PFSK-1 (cell line): ENCODE data around the gene C11orf58.

ENCODE experiments used
- FOXP2 ChIP-seq: optimal IDR thresholded peaks from 2 replicates; pipeline ENCODE3; 2011; ENCODE audit warnings: borderline replicate concordance, control low read depth, inconsistent platforms; ENCODE audit not compliant: insufficient read depth; ENCODE audit errors: extremely low read length, extremely low read depth
- POLR2AphosphoS5 ChIP-seq: IDR thresholded peaks from 2 replicates; pipeline ENCODE4 v1.6.1; 2012; ENCODE audit warnings: low read depth, mild to moderate bottlenecking, control low read depth, low read length, moderate library complexity
- REST ChIP-seq, 2 experiments: IDR thresholded peaks; 2 replicates each; pipeline versions ENCODE4 v1.6.1 to v1.8.0; 2011 to 2012; ENCODE audit warnings: low read depth in 2 of 2, low read length in 2 of 2, control low read depth in 1 of 2, inconsistent platforms in 1 of 2, mild to moderate bottlenecking in 1 of 2, moderate library complexity in 1 of 2; ENCODE audit not compliant: insufficient read depth in 1 of 2
- SIN3A ChIP-seq: IDR thresholded peaks from 2 replicates; pipeline ENCODE4 v1.6.1; 2012; ENCODE audit warnings: mild to moderate bottlenecking, low read length, moderate library complexity, borderline replicate concordance; ENCODE audit not compliant: insufficient read depth
- TAF1 ChIP-seq: IDR thresholded peaks from 2 replicates; pipeline ENCODE4 v1.6.1; 2012; ENCODE audit warnings: low read length, control low read depth, borderline replicate concordance; ENCODE audit not compliant: insufficient read depth

The C11orf58 gene

GRCh38 chr11:16786131-16786530, 47.7 kb downstream of the C11orf58 start:
- TF ChIP-seq SIN3A (no peak), FOXP2 (no peak), TAF1 (no peak), POLR2AphosphoS5 (no peak), REST (IDR thresholded peaks at IDR 0.05; ENCODE audit: insufficient read depth in 1 of 2, low read depth in 2 of 2, low read length in 2 of 2) (no peak)

- TF ChIP-seq SIN3A: no peak
- TF ChIP-seq REST (IDR thresholded peaks at IDR 0.05; ENCODE audit: insufficient read depth in 1 of 2, low read depth in 2 of 2, low read length in 2 of 2): no peak
- no peak for TF ChIP-seq POLR2AphosphoS5
- no peak for TF ChIP-seq FOXP2
- TF ChIP-seq TAF1: no peak
These were observed 48.7 kb downstream of the C11orf58 start for GRCh38 chr11:16787035-16787742.

- no peak for TF ChIP-seq TAF1
- TF ChIP-seq POLR2AphosphoS5: no peak
- TF ChIP-seq REST (IDR thresholded peaks at IDR 0.05; ENCODE audit: insufficient read depth in 1 of 2, low read depth in 2 of 2, low read length in 2 of 2): no peak
- no peak for TF ChIP-seq FOXP2
These were observed 50.0 kb downstream of the C11orf58 start for GRCh38 chr11:16788141-16789062.

- TF ChIP-seq REST (IDR thresholded peaks at IDR 0.05; ENCODE audit: insufficient read depth in 1 of 2, low read depth in 2 of 2, low read length in 2 of 2) (no peak), SIN3A (no peak), POLR2AphosphoS5 (no peak), FOXP2 (no peak), TAF1 (no peak)
These were observed 50.6 kb downstream of the C11orf58 start for GRCh38 chr11:16789063-16789420.
